GM12875 (cell line): ENCODE measurements around the gene PDCD1LG2.

Experiments
- H3K4me3 ChIP-seq: one replicate; pipeline ENCODE4 v1.5.1; 2011; ENCODE audit warnings: low read depth, low read length, control low read depth
- TF ChIP-seq, protein P1 (sequence below): IDR thresholded peaks from 2 replicates; pipeline ENCODE4 v1.5.1; 2011; ENCODE audit warnings: low read depth, mild to moderate bottlenecking, control low read depth, inconsistent platforms, low read length, moderate library complexity, borderline replicate concordance; ENCODE audit not compliant: insufficient read depth

Gene PDCD1LG2

DNA sequence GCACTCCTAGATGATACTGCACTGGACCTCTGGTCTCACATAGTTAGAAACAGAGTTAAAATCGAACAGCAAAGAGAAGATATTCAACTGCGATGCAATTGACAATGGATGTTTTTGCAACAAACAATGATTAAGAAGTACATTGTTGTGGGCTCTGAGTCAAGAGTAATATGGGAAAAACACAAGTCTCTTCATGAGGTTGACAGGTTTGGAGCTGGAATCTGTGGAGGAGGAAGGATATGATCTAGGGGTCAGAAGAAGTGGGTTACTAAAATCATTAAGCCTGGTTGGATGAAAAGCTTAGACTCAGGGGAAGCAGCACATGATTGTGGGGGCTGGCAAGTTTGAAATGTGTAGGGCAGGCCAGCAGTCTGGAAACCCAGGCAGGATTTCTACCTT lies 53.1 kb downstream of the PDCD1LG2 start:
- H3K4me3 ChIP-seq, result no peak overlapping the region
- TF ChIP-seq, protein P1, sequence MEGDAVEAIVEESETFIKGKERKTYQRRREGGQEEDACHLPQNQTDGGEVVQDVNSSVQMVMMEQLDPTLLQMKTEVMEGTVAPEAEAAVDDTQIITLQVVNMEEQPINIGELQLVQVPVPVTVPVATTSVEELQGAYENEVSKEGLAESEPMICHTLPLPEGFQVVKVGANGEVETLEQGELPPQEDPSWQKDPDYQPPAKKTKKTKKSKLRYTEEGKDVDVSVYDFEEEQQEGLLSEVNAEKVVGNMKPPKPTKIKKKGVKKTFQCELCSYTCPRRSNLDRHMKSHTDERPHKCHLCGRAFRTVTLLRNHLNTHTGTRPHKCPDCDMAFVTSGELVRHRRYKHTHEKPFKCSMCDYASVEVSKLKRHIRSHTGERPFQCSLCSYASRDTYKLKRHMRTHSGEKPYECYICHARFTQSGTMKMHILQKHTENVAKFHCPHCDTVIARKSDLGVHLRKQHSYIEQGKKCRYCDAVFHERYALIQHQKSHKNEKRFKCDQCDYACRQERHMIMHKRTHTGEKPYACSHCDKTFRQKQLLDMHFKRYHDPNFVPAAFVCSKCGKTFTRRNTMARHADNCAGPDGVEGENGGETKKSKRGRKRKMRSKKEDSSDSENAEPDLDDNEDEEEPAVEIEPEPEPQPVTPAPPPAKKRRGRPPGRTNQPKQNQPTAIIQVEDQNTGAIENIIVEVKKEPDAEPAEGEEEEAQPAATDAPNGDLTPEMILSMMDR, result no peak

DNA sequence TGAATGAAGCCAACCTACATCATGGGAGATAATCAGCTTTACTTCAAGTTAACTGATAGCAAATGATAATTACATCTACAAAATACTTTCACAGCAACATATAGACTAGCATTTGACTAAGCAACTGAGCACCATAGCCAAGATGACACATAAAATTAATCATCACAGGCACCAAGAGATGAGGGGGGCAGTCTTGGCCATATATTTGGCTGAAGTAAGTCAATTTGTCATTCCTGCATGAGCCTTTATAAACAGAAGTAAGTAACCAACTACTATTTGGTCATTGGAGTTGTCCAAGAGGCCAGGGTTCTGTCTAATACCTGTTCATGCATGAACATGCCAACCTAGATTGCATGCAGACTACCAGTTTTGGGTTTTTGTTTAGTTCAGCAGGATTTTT lies 53.6 kb downstream of the PDCD1LG2 start:
- TF ChIP-seq, protein P1, result no peak
- no peak overlapping the region for H3K4me3 ChIP-seq

DNA sequence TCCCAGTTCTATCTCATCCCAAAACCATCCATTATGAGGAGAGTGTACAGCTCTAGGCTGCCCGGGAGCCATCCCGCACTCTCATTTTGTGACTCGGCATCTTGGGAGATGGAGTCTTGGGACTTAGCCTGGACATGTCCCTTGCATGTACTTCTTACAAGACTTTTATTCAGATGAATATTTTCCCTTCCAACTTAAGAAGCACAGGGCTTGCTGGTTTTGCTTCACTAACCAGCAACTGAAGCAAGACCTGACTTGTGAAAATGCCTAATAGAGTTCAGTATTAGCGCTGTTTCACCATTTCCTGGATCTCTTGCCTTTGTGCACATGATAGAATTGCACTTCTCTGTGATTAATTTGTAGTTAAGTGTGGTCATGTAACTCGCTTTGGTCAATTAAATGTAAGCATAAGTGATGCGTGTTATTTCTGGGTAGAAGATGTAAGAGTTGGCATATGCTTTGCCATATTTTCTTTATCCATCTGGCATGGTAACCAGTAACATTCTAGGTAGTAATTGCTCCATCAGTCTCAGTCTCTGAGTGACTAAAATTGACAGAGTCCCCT lies 55.8 kb downstream of the PDCD1LG2 start:
- TF ChIP-seq, protein P1, result no peak
- H3K4me3 ChIP-seq, result no peak overlapping the region

DNA sequence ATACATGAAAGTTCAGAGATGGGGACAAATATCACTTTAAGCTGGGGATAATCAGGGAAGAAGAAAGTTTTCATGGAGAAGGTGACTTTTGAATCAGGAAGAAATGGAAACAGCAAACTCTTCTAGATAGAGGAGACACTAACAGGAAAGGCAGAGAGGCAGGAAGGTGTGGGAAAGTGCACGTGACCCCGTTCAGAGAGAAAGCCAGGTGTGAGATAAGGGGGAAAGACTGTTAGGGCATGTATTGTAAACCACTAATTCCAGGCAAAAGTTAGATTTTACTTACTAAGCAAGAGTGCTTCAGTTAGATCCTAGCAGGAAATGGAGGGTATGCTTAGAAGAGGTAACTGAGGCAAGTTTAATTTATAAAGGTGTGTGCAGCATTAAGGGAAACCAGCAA lies 58.5 kb downstream of the PDCD1LG2 start:
- H3K4me3 ChIP-seq, result no peak overlapping the region
- TF ChIP-seq, protein P1, result no peak

DNA sequence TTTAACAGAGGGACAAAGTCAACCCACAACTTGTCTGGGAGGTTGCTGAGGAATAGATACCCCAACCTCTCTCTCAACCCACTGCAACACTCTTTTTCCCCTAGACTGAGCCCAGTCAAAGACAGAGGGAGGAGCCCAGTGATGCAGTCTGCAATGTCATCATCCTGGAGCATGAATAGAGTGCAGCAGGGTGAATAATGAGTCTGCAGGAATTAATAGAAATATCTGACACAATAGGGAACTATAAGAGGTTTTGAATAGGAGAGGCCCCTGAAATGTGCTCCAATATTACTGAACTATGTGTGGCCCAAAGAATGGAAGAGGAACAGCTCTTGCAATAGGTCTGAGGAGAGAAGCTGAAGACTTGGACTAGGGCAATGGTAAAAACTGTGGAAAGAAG lies 59.1 kb downstream of the PDCD1LG2 start:
- TF ChIP-seq, protein P1, result no peak
- no peak overlapping the region for H3K4me3 ChIP-seq

DNA sequence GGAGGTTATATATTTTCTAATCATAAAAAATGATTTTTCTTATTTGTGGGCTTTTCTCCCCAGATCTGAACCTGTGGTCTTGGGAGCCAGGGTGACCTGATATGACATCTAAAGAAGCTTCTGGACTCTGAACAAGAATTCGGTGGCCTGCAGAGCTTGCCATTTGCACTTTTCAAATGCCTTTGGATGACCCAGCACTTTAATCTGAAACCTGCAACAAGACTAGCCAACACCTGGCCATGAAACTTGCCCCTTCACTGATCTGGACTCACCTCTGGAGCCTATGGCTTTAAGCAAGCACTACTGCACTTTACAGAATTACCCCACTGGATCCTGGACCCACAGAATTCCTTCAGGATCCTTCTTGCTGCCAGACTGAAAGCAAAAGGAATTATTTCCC lies 59.6 kb downstream of the PDCD1LG2 start:
- TF ChIP-seq, protein P1, result no peak

DNA sequence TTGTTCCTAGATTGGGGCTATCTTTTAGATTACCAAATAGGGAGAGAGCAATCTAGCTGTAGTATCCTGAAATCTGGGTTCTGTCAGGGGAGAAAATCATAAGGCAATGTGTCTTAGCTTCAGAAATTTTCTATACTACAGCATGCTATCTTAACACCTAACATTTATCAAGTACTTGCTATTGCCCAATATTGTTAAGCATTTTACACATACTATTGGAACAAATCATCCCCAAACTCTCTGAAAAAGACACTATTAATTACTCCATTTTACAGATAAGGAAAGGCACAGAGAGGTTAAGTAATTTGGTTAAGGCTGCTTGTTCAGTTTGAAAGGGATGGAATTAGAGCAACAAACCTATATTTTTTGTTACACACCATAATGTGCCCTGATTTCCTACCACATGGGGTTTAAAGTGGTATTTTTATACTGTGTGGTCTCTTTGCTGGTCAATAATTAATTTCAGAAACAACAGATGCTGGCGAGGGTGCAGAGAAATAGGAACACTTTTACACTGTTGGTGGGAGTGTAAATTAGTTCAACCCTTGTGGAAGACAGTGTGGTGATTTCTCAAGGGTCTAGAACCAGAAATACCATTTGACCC lies 61.4 kb downstream of the PDCD1LG2 start:
- TF ChIP-seq, protein P1, result no peak

More for the DNA sequence above, 59.6 kb downstream of the PDCD1LG2 start:
- H3K4me3 ChIP-seq, result no peak overlapping the region

More for the DNA sequence above, 61.4 kb downstream of the PDCD1LG2 start:
- no peak overlapping the region for H3K4me3 ChIP-seq
